Osteocyte (in vitro differentiated cells): ENCODE measurements around the gene ST14. TPM values are rescaled to one million over a fixed set of nuclear protein-coding genes. Genes with fewer than 3 reads are reported as not detected.

Experiments
- DNase-seq: peaks from one replicate; pipeline ENCODE4 v3.0.0; 2021; ENCODE audit warnings: mixed read lengths; ENCODE audit not compliant: unreplicated experiment; ENCODE audit errors: extremely low spot score
- H3K27ac Mint-ChIP-seq: one replicate; pipeline ENCODE4 v1.8.0; 2021; ENCODE audit warnings: mild to moderate bottlenecking, mixed read lengths; ENCODE audit not compliant: unreplicated experiment
- H3K27me3 Mint-ChIP-seq: one replicate; pipeline ENCODE4 v1.8.0; 2021; ENCODE audit warnings: mixed read lengths; ENCODE audit not compliant: unreplicated experiment
- H3K36me3 Mint-ChIP-seq: one replicate; pipeline ENCODE4 v1.8.0; 2021; ENCODE audit warnings: mixed read lengths; ENCODE audit not compliant: unreplicated experiment
- H3K4me1 Mint-ChIP-seq: one replicate; pipeline ENCODE4 v1.8.0; 2021; ENCODE audit warnings: mixed read lengths; ENCODE audit not compliant: unreplicated experiment
- H3K4me3 Mint-ChIP-seq: one replicate; pipeline ENCODE4 v1.8.0; 2021; ENCODE audit warnings: mild to moderate bottlenecking, moderate library complexity, mixed read lengths; ENCODE audit not compliant: unreplicated experiment
- H3K9me3 Mint-ChIP-seq: one replicate; pipeline ENCODE4 v1.8.0; 2021; ENCODE audit warnings: mixed read lengths; ENCODE audit not compliant: unreplicated experiment
- total RNA-seq: library from RNA; stranded (reverse); gene quantifications from 2 replicates; pipeline ENCODE4 v1.2.1, GENCODE V29; 2021
- TF ChIP-seq, protein P1 (sequence below): fragments of 200-600 bp; sonication (generic); IDR thresholded peaks from 2 replicates; pipeline ENCODE4 v1.5.0; 2021; ENCODE audit warnings: antibody characterized with exemption, mild to moderate bottlenecking, moderate library complexity

ST14 gene
- total RNA-seq, 1 donor from 2014 or later = not detected

DNA sequence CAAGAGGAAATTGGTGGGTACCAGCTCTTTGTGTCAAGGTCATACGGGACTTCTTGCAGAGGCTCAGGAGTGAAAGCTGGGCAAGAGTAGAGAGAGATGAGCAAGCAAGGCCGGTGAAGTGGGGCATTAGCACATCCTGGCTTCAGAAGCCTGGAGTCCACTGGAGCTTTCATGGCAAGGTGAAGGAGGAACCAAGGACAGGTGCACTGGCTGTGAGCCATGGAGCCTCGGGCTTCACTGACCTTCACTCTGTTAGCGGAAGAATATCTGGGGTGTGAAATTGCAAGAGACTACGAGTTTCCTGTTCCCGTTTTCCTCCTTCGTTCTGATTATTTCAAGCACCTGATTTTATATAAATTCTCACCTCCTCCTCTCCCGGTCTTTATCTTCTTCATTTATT is 25.9 kb upstream of the ST14 start:
- Mint-ChIP-seq H3K9me3 (no peaks in the 10 kb centered on the region), H3K4me3 (no peak overlapping the region), H3K36me3 (peaks cover 50% of the 10 kb centered on the region), H3K4me1 (no peaks in the 10 kb centered on the region), H3K27ac (no peak overlapping the region), H3K27me3 (no peaks in the 10 kb centered on the region)
- no peak for DNase-seq
- TF ChIP-seq, protein P1, sequence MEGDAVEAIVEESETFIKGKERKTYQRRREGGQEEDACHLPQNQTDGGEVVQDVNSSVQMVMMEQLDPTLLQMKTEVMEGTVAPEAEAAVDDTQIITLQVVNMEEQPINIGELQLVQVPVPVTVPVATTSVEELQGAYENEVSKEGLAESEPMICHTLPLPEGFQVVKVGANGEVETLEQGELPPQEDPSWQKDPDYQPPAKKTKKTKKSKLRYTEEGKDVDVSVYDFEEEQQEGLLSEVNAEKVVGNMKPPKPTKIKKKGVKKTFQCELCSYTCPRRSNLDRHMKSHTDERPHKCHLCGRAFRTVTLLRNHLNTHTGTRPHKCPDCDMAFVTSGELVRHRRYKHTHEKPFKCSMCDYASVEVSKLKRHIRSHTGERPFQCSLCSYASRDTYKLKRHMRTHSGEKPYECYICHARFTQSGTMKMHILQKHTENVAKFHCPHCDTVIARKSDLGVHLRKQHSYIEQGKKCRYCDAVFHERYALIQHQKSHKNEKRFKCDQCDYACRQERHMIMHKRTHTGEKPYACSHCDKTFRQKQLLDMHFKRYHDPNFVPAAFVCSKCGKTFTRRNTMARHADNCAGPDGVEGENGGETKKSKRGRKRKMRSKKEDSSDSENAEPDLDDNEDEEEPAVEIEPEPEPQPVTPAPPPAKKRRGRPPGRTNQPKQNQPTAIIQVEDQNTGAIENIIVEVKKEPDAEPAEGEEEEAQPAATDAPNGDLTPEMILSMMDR = no peak

- Mint-ChIP-seq H3K36me3 (peaks cover 48% of the 10 kb centered on the region), H3K27me3 (no peaks in the 10 kb centered on the region), H3K27ac (no peak overlapping the region), H3K4me1 (no peaks in the 10 kb centered on the region), H3K9me3 (no peaks in the 10 kb centered on the region), H3K4me3 (no peak overlapping the region)
- TF ChIP-seq, protein P1 = no peak
- no peak for DNase-seq
These were observed 23.5 kb upstream of the ST14 start for GRCh38 chr11:130136107-130136506.

DNA sequence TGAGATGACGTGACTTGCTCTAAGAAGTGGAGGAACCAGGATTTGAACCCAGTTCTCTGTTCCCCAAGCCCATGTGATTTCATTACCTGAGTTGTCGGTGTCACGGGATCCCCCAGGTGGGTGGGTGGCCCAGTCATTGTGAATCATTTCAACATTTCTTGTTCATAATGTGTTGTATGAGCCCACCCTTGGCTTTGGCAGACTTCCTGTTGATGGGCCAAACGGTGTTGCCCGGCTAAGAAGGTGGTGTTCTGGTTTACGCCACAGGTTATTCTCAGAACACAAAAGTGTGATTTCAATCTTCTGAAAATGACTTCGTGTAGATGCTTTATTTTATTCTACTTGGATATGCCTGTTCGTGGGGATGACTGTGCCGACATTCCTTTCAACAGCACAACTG is 21.6 kb upstream of the ST14 start:
- TF ChIP-seq, protein P1 = no peak
- no peak overlapping the region for H3K27ac Mint-ChIP-seq
- no peaks in the 10 kb centered on the region for H3K27me3 Mint-ChIP-seq
- H3K4me1 Mint-ChIP-seq = no peaks in the 10 kb centered on the region
- DNase-seq = no peak
- H3K4me3 Mint-ChIP-seq = no peak overlapping the region
- peaks cover 45% of the 10 kb centered on the region for H3K36me3 Mint-ChIP-seq
- no peaks in the 10 kb centered on the region for H3K9me3 Mint-ChIP-seq

DNA sequence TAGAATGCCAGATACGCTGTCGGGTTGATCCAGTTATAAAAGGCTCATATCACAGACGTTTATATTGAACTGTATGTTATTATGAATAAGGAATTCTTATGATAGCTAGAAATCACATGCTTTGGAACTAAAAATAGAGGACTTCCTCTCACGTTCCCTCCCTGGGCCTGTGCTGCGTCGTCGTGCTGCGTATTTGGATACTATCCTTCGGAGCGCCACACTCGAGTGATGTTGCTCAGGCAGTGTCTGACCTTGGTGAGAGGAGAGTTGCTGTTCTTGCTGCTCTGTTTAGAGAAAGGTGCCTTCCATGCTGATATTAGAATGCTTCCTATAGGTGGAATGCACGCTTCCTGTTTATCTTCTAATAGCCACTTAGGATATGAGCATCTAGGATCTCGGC is 20.2 kb upstream of the ST14 start:
- TF ChIP-seq, protein P1 = no peak
- no peaks in the 10 kb centered on the region for H3K4me1 Mint-ChIP-seq
- DNase-seq = no peak
- H3K27me3 Mint-ChIP-seq = no peaks in the 10 kb centered on the region
- H3K27ac Mint-ChIP-seq = no peak overlapping the region
- H3K36me3 Mint-ChIP-seq = peaks cover 40% of the 10 kb centered on the region
- H3K9me3 Mint-ChIP-seq = no peaks in the 10 kb centered on the region
- no peak overlapping the region for H3K4me3 Mint-ChIP-seq

DNA sequence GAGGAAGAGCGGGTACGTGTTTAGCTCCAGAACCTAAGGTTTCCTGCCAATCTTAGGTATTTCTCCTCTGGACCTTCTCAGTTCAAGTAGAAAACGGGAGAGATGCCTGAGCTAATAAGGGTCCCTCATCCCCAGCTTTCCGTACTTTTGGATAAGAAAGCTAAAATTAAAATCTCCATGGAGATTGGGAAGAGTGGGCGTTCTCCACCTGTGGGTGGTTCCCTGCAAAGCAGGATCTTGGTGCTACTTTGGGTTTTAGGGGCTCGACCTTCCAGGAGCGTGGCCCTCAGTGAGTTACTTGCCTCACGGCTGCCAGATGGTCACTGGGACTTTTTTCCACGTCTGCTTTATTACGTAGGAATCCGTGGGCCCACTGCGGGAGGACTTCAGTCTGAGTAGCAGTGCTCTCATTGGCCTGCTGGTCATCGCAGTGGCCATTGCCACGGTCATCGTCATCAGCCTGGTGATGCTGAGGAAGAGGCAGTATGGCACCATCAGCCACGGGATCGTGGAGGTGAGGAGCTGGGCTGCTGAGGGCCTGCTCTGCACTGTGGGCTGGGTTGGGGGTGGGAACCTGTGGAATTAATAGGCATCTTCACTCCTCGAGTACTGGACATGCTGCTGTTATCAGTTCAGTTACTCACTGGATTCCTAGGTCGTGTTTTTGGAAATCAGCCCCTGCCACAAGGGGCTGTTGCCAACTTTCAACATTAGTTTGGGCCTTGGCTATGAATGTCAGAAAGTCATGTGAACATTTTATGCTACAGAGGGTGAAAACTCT is 17.8 kb upstream of the ST14 start:
- H3K27me3 Mint-ChIP-seq = no peaks in the 10 kb centered on the region
- no peak overlapping the region for H3K27ac Mint-ChIP-seq
- no peaks in the 10 kb centered on the region for H3K4me1 Mint-ChIP-seq
- H3K4me3 Mint-ChIP-seq = no peak overlapping the region
- TF ChIP-seq, protein P1 = no peak
- H3K9me3 Mint-ChIP-seq = no peaks in the 10 kb centered on the region
- H3K36me3 Mint-ChIP-seq = peaks cover 37% of the 10 kb centered on the region
- DNase-seq = no peak
